Panc1 (cell line): ENCODE results near the gene ELMOD3. TPM values are rescaled to one million over a fixed set of nuclear protein-coding genes. Genes with fewer than 3 reads are reported as not detected.

Experiments used
- ATAC-seq: fragments of 200-7000 bp; cut with Tn5 transposase; 2 replicates; pipeline ENCODE4 v1.9.1; 2020; ENCODE audit warnings: mild to moderate bottlenecking, moderate library complexity
- BruUV-seq: library from RNA; stranded (reverse); fragments of 400-500 nt; replicated peaks from 2 replicates; lab custom pipeline; 2021; lab: Mats Ljungman, UMichigan
- CTCF ChIA-PET: fragments of 300-600 bp; sonication (Branson Sonifier 250); formaldehyde crosslinking; loops from one replicate; lab custom pipeline; 2022; ENCODE audit warnings: antibody characterized with exemption; lab: Charles Lee
- POLR2A ChIA-PET: fragments of 300-600 bp; sonication (Branson Sonifier 250); formaldehyde crosslinking; loops from one replicate; lab custom pipeline; 2022; ENCODE audit warnings: antibody characterized with exemption; lab: Charles Lee
- DNase-seq: peaks from one replicate; pipeline ENCODE4 v3.0.0-alpha.2; 2010; ENCODE audit warnings: low read depth, low spot score
- H3K27ac ChIP-seq: 2 replicates; pipeline ENCODE4 v1.5.1; 2011; ENCODE audit warnings: mild to moderate bottlenecking, low read length, inconsistent platforms
- H3K27me3 ChIP-seq: fragments of 200-500 bp; sonication (Bioruptor generic); 2 replicates; pipeline ENCODE4 v1.6.0; 2014; ENCODE audit warnings: low read length, inconsistent platforms; ENCODE audit not compliant: control insufficient read depth, insufficient read depth
- H3K36me3 ChIP-seq: fragments of 200-500 bp; sonication (Bioruptor generic); 2 replicates; pipeline ENCODE4 v1.5.1; 2014; ENCODE audit warnings: inconsistent platforms, mild to moderate bottlenecking, low read length, moderate library complexity; ENCODE audit not compliant: control insufficient read depth, insufficient read depth
- H3K4me1 ChIP-seq: 2 replicates; pipeline ENCODE4 v1.5.1; 2011; ENCODE audit warnings: inconsistent platforms, mild to moderate bottlenecking, low read length, moderate library complexity; ENCODE audit not compliant: control insufficient read depth, insufficient read depth
- H3K4me3 ChIP-seq, 2 experiments: 2 replicates each; pipeline ENCODE4 v1.5.1; 2011 to 2012; ENCODE audit warnings: low read depth in 2 of 2, low read length in 2 of 2, mild to moderate bottlenecking in 2 of 2, inconsistent platforms in 1 of 2, moderate library complexity in 1 of 2
- H3K9me3 ChIP-seq: fragments of 200-500 bp; sonication (Bioruptor generic); 2 replicates; pipeline ENCODE4 v1.5.1; 2014; ENCODE audit warnings: low read depth, mild to moderate bottlenecking, inconsistent platforms, low read length, moderate library complexity; ENCODE audit not compliant: control insufficient read depth, insufficient read depth
- POLR2AphosphoS5 ChIP-seq: IDR thresholded peaks from 2 replicates; pipeline ENCODE4 v1.6.1; 2012; ENCODE audit warnings: mild to moderate bottlenecking, low read depth, low read length, moderate library complexity
- SIN3A ChIP-seq: IDR thresholded peaks from 2 replicates; pipeline ENCODE4 v1.6.1; 2012; ENCODE audit warnings: low read depth, mild to moderate bottlenecking, low read length, moderate library complexity, borderline replicate concordance; ENCODE audit not compliant: insufficient read depth
- TCF7L2 ChIP-seq: IDR thresholded peaks from 2 replicates; pipeline ENCODE4 v1.6.1; 2011; ENCODE audit warnings: mild to moderate bottlenecking, low read depth, low read length, inconsistent platforms
- in situ Hi-C: cut with HindIII; loops from 2 replicates; pipeline ENCODE4 v1.10.0; 2016; ENCODE audit warnings: low sequenced_read_pairs, low pct_unique_long_range_greater_than_20kb
- intact Hi-C: fragments of 100-400 bp; cut with micrococcal nuclease; formaldehyde crosslinking; loops from one replicate; pipeline ENCODE4 v1.10.0; 2022; ENCODE audit not compliant: unreplicated experiment
- total RNA-seq: library from RNA; stranded (reverse); gene quantifications from one replicate; pipeline ENCODE4 v1.2.1, GENCODE V29; 2021; ENCODE audit not compliant: unreplicated experiment
- TF ChIP-seq, protein P1 (sequence below): fragments of 450-650 bp; IDR thresholded peaks from 2 replicates; pipeline ENCODE4 v1.5.1; 2017; ENCODE audit warnings: mild to moderate bottlenecking
- TF ChIP-seq, protein P2 (sequence below), 2 experiments: IDR thresholded peaks; 2 replicates each; pipeline ENCODE4 v1.6.1; 2011 to 2012; ENCODE audit warnings: low read depth in 2 of 2, control low read depth in 1 of 2, low read length in 1 of 2, mild to moderate bottlenecking in 1 of 2, moderate library complexity in 1 of 2; ENCODE audit not compliant: insufficient read depth in 1 of 2

The ELMOD3 gene
- total RNA-seq, 1 experiment from 2014 or later: 14.8 TPM

DNA sequence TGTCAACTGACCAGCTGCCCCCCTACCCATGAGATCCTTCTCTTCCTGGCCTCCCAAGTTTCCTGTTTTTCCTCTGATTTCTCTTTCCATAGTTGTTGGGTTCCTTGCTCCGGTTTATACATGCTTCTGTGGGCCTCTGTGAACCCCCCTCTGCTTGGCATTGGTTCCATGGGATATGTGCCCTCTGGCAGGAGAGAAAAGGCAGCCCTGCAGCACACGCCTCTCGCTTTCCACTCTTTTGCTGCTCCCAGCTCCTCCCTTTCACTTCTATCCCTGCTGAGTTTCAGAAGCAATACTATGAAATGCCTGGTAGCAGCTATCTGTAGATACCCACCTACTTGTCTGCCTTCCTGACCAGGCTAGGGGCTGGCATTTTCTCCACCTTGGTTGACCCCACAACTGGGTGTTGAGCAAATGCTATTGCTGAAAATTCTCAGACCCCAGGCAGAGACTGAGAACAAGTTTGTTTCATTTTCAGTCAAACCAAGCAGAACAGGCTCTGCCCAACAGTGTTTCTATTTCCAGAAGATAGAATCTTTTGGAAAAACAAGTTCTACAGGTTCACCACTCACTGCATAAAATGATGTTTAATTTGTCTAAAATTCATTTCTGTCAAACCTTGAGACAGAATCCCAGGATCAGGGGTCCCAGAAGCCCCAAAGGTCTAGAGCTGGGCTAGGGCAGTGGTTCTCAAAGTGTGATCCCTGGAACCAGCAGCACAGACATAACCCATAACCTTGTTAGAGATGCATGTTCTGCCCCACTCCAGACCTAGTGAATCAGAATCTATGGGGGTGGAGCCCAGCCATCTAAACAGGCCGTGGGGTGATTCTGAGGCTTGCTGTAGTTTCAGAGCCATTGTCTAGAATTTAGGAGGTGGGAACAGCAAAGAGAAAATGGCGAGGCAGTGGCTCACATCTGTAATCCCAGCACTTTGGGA is 42.2 kb downstream of the ELMOD3 start:
- in situ Hi-C loops (no loop called here), intact Hi-C loops (no loop called here)
- DNase-seq (no peak), ATAC-seq (no peak)
- H3K4me3 ChIP-seq: no peak overlapping the region
- no peaks in the 10 kb centered on the region for H3K27me3 ChIP-seq
- H3K36me3 ChIP-seq: no peaks in the 10 kb centered on the region
- BruUV-seq: no TSS peak
- ChIA-PET CTCF (no interaction called here), POLR2A (no interaction called here)
- no peak for TF ChIP-seq POLR2AphosphoS5
- TF ChIP-seq TCF7L2: no peak
- TF ChIP-seq, protein P1, sequence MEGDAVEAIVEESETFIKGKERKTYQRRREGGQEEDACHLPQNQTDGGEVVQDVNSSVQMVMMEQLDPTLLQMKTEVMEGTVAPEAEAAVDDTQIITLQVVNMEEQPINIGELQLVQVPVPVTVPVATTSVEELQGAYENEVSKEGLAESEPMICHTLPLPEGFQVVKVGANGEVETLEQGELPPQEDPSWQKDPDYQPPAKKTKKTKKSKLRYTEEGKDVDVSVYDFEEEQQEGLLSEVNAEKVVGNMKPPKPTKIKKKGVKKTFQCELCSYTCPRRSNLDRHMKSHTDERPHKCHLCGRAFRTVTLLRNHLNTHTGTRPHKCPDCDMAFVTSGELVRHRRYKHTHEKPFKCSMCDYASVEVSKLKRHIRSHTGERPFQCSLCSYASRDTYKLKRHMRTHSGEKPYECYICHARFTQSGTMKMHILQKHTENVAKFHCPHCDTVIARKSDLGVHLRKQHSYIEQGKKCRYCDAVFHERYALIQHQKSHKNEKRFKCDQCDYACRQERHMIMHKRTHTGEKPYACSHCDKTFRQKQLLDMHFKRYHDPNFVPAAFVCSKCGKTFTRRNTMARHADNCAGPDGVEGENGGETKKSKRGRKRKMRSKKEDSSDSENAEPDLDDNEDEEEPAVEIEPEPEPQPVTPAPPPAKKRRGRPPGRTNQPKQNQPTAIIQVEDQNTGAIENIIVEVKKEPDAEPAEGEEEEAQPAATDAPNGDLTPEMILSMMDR: no peak
- TF ChIP-seq, protein P2, sequence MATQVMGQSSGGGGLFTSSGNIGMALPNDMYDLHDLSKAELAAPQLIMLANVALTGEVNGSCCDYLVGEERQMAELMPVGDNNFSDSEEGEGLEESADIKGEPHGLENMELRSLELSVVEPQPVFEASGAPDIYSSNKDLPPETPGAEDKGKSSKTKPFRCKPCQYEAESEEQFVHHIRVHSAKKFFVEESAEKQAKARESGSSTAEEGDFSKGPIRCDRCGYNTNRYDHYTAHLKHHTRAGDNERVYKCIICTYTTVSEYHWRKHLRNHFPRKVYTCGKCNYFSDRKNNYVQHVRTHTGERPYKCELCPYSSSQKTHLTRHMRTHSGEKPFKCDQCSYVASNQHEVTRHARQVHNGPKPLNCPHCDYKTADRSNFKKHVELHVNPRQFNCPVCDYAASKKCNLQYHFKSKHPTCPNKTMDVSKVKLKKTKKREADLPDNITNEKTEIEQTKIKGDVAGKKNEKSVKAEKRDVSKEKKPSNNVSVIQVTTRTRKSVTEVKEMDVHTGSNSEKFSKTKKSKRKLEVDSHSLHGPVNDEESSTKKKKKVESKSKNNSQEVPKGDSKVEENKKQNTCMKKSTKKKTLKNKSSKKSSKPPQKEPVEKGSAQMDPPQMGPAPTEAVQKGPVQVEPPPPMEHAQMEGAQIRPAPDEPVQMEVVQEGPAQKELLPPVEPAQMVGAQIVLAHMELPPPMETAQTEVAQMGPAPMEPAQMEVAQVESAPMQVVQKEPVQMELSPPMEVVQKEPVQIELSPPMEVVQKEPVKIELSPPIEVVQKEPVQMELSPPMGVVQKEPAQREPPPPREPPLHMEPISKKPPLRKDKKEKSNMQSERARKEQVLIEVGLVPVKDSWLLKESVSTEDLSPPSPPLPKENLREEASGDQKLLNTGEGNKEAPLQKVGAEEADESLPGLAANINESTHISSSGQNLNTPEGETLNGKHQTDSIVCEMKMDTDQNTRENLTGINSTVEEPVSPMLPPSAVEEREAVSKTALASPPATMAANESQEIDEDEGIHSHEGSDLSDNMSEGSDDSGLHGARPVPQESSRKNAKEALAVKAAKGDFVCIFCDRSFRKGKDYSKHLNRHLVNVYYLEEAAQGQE (IDR thresholded peaks at IDR 0.05; ENCODE audit: insufficient read depth in 1 of 2, low read depth in 2 of 2, low read length in 1 of 2): no peak
- TF ChIP-seq SIN3A: no peak
- H3K9me3 ChIP-seq: no peaks in the 10 kb centered on the region
- H3K4me1 ChIP-seq: no peaks in the 10 kb centered on the region
- H3K27ac ChIP-seq: 0 out of 2 replicates have a peak overlapping the region, but pooled peaks have one; percentile 18

DNA sequence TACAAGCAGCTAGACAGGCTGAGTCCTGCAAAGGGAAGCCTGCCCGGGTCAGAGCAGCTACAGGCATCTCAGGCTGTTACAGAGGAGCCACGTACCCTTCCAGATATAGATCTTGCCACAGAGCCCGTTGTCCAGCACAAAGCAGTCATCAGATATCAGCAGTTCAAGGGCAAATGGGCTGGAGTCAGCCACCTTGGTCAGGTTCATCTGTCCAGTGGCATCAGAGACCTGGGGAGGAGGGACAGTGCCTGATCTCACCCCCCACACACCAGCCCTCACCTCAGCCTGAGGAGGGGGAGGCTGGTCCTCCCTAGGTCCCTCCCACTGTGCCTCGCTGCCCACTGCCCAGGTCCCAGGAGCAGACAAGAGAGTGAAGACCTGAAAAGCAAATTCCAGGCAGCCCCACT is 43.4 kb downstream of the ELMOD3 start:
- ATAC-seq (no peak), DNase-seq (no peak)
- in situ Hi-C loops: no loop called here
- intact Hi-C loops: no loop called here
- POLR2A ChIA-PET: no interaction called here
- BruUV-seq: no TSS peak
- CTCF ChIA-PET: interaction anchor here (0.6 kb wide), 1 partner anchor 308 kb away, joined by 3 read pairs; no protein-coding TSS in a partner anchor
- Histone ChIP-seq H3K4me1 (no peaks in the 10 kb centered on the region), H3K9me3 (no peaks in the 10 kb centered on the region), H3K27ac (no peak overlapping the region), H3K36me3 (no peaks in the 10 kb centered on the region), H3K27me3 (no peaks in the 10 kb centered on the region), H3K4me3 (no peak overlapping the region)
- TF ChIP-seq POLR2AphosphoS5: no peak
- TF ChIP-seq, protein P1: no peak
- no peak for TF ChIP-seq SIN3A
- TF ChIP-seq TCF7L2: no peak
- TF ChIP-seq, protein P2 (IDR thresholded peaks at IDR 0.05; ENCODE audit: insufficient read depth in 1 of 2, low read depth in 2 of 2, low read length in 1 of 2): no peak
